Cardiac septum (tissue), 1 donor: ENCODE results near the gene IFNA2. TPM values are rescaled to one million over a fixed set of nuclear protein-coding genes. Genes with fewer than 3 reads are reported as not detected.
"Not testable (repeated sequence)": the region's sequence is repeated elsewhere in the genome, so short reads cannot be mapped to it uniquely, and the experiment has no call there.

Source experiments
- DNase-seq: peaks from one replicate; pipeline ENCODE4 v3.0.0-alpha.2; 2020; ENCODE audit warnings: low spot score
- intact Hi-C: fragments of 100-400 bp; cut with DNase I; formaldehyde crosslinking; loops from one replicate; pipeline ENCODE4 v1.14.0; 2022
- total RNA-seq: library from RNA; stranded (reverse); fragmentation: NEBNext Ultra II Directional; extraction: Animal tissue kit (Norgen Biotek cat#: 25700); gene quantifications from one replicate; pipeline ENCODE4 v1.2.1, GENCODE V29; 2021
- donor health status: DM: no; HTN: no; CAD: no.

IFNA2 gene
- total RNA-seq, 1 donor from 2014 or later: not detected

GRCh38 chr9:21395778-21396717, 10.8 kb upstream of the IFNA2 start:
- intact Hi-C loops: loop anchor here (5.0 kb wide), 1 partner anchor 74 kb away; no protein-coding TSS in a partner anchor
- DNase-seq: no peak

DNA sequence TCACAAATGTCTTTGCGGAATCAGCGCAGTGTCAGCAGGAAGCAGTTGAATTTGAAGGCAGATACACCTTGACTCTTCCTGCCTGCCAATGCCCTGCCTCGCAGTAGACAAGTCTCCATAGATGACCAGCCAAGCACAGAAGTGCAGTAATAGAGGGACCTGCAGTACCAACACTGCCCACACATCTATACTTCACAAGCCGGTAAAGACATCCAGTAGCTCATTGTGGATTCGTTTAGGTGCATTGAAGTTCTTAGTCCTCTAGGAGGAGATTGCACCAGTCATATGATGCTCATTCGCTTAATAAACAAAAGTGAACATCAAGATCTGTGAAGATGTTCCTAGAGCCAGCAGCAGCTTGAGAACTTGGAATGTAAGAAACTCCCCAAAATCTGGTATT, 7.1 kb upstream of the IFNA2 start:
- intact Hi-C loops: no loop called here
- no peak for DNase-seq

- intact Hi-C loops: no loop called here
Observed at GRCh38 chr9:21383627-21384026, 1.6 kb downstream of the IFNA2 start.

GRCh38 chr9:21381448-21382339, 3.5 kb downstream of the IFNA2 start:
- no peak for DNase-seq
- intact Hi-C loops: no loop called here

More at GRCh38 chr9:21383627-21384026, 1.6 kb downstream of the IFNA2 start:
- no peak for DNase-seq

DNA sequence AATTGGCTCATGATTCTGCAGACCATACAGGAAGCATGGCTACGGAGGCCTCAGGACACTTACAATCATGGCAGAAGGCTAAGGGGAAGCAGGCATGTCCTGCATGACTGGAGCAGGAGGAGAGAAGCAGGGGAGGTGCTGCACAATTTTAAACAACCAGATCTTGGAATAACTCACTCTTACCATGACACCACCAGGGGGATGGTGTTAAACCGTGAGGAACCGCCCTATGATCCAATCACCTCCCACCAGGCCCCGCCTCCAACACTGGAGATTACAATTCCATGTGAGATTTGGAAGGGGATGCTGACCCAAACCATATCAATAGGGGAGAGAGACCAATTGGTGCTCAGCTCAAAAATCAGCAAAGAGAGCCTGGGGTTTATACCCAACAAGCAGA, 13.7 kb downstream of the IFNA2 start:
- intact Hi-C loops, DNase-seq: not testable (repeated sequence)

DNA sequence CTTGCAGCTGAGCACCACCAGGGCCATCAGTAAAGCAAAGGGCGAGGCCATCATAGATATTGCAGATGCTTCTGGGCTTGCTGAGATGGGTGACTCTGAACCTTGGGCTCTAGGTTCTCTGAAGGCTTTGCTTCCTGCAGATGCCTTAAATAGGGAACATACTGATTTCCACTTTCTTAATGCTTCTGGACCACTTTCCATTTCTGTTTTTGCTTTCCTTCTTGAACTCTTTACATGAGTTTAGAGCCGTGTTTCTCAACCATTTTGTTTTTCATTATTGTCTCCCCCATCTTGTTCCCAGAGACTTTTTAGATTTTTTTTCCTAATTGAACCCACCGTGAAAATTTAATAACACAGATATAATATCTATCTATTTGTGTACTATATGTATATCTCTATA, 17.2 kb downstream of the IFNA2 start, which contains the start of gene IFNA13:
TSS of gene IFNA13 (minus strand) at position 101 of the 400 bp plus-strand sequence. CDS start at position 54, 47 bp downstream.
- intact Hi-C loops: no loop called here

GRCh38 chr9:21367169-21367568, 18.0 kb downstream of the IFNA2 start:
- DNase-seq, intact Hi-C loops: not testable (repeated sequence)

More for the DNA sequence above, 17.2 kb downstream of the IFNA2 start, which contains the start of gene IFNA13:
- DNase-seq: no peak

DNA sequence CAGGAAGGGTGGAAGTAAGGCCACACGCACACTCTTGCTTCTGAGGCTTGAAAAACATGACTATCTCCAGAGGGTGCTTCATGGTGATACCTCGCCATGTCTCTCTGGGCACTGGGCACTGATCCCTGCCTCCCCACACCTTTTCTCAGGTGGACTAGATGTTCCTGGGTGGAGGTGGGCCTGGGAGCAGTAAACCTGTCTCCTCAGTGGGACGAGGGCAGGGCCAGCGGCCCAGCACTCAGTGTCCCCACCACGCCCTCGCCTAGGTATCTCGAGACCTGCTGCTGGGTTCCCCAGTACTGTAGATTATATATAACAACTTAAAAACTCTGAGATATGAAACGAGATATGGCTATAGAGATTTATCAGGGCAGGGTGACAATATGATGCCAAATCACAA, 22.9 kb downstream of the IFNA2 start:
- no peak for DNase-seq
- intact Hi-C loops: no loop called here

DNA sequence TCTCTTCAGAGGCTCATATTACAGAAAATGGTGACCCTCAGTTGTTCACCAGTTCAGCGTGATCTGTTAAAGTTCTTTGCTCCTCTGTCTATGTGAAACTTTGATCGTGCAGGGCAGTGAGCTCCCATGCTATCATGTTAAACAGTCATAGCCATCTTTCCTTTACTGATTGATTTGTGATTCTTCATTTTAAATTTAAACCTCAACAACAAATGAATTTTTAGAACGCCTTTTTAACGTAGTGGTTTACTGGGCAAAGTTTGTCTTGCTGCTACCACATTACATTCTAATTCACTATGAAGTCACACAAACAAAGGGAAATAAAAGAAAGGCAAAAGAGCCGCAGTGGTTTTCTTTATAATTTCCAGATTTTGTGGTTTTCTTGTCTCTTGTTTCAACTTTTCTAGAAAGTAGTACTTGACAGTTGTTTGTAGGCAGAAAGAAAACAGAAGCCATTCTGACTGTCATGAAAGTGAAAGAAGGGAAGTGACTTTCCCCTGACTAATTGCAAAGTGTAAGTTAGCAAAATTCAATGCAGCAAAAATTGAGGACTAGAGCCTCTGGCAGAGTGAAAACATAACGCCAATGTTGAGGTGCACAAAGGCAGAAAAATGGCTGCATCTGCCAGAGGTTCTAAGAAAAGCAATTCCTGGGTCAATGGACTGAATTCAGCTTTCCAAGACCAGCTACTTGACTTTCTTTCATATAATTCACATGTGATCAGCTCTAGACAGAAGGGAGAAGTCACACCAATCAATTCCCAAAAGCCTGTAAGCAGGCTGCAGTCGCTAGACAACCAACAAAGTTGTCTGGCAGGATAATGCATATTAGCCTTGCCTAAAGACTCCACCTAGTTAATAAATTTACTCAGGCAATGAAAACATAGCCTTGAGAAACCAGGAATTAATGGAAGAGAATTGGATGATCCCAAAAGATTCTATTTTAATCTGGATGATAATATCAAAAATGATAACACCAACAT, 27.4 kb downstream of the IFNA2 start:
- intact Hi-C loops: no loop called here
- no peak for DNase-seq

DNA sequence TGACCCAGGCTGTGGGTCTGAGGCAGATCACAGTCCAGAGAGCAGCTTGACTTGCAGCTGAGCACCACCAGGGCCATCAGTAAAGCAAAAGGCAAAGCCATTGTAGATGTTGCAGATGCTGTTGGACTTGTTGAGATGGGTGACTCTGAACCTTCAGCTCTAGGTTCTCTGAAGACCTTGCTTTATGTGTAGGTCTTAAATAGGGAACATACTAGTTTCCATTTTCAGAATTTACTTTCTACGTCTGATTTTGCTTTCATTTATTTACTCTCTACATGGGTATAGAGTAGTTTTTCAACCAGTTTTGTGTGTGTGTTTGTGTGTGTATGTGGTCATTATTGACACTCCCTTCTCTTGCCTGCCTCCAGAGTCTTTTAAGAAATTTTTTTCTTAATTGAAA, 34.4 kb downstream of the IFNA2 start, which contains the start of gene IFNA6:
TSS of gene IFNA6 (minus strand) at position 101 of the 400 bp plus-strand sequence. CDS start at position 101, 0 bp downstream.
- DNase-seq: no peak
- intact Hi-C loops: no loop called here

DNA sequence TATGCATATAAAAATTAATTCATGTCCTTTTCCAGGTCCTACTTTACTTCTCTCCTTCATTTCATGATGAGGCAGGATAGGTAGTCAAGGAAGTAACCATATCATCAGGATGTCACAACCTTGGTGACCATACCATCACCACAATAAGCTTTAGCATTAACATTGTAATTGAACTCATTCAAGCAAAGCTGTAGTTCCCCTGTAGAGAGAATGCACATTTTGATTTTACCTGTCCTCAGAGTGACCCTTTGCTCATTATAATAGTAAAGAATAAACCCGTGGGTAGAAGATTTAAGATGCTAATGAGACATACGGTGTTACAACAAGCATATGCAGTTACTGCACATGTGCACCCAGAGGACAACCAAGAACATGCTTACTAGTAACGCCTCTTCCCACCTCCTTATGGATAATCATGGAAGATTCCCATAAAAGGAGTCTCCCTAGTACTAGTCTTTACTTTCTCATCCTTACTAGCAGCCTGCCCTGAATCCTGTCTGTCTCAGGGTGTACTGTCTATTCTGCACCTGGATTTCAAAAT, 36.7 kb downstream of the IFNA2 start:
- no peak for DNase-seq
- intact Hi-C loops: no loop called here

GRCh38 chr9:21340735-21341134, 44.5 kb downstream of the IFNA2 start:
- no peak for DNase-seq
- intact Hi-C loops: no loop called here

GRCh38 chr9:21336457-21336856, 48.7 kb downstream of the IFNA2 start:
- intact Hi-C loops: no loop called here

DNA sequence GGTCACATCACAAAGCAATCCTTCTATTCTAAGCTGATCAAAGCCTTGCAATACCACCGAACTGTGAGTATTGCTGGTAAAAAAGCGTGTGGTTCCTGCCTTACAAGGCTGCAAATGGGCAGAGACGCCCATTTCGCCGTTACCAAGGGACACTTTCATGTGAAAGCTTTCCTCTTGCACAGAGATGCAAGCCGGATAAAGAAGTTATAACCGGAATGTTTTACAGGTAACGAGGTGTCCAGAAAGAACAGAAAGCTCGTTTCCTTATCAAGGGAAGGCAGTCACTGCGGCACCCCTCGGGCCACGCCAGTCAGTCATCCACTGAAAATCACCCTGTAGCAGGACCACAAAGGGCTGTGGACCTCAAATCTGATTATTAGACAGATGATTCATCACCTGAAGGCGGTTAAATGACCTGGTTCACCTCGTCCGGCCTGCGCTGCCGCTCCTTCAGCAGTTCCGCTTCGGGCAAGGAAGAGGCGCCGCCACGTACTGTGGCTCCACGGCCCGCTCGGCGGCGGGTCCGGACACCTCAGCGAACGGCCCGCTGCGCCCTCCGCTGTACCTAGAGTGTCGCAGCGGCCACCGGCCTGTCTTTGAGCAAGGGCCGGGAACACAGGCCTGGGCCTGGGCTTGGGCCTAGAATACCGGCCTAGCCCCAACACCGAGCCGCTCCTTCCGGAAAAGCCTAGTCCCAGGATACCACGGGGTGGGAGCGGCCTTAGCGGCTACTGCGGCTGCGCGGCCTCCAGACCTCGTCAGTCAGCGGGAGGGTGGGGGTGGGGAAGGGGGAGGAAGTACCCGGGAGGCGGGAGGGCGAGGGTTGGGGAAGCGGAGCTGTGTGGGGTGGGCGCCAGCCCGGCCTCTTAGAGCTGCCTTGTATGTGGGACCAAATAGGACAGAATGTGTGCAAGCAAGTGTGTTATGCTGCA, 50.2 kb downstream of the IFNA2 start, which contains the start of gene KLHL9:
TSS of gene KLHL9 (minus strand) at position 704 of the 932 bp plus-strand sequence. CDS start at position 159, 545 bp downstream.
- intact Hi-C loops: loop anchor here (5.0 kb wide), 1 partner anchor 467 kb away; the partner anchor contains the start of gene MTAP
- peak; percentile 96 for DNase-seq

More at GRCh38 chr9:21336457-21336856, 48.7 kb downstream of the IFNA2 start:
- no peak for DNase-seq
